ENCODE data around the gene ANKFY1.

The ANKFY1 gene

DNA sequence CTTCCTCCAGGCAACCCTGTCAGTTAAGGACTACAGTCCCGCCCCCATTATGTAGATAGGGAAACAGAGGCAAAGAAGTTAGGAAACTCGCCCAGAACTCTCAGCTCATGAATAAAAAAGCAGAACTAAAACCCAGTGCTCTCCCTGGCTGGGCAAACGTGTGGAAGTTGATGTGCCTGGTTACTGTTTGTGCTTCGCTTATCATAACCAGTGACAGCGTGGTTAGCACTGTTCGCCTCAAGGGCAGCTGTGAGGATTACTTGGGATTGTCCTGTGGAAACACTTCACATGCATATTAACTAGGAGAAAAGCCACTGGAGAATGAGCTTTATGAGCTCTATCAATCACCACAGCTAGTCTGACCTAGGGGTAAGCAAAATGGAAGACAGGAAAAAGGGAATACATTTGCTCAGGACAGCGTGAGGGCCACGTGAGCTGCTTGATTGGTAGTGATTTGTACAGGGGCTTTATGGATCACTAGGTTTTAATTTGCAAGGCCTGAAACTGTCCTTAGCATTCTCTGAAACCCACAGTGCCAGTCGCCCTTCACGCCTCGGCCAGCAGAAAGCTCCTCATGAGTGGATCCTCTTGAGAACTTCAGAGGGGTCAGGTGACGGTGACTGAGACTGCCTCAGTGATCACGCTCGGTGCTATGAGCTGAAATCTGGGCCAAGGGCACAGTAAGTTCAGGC, 100.9 kb downstream of the ANKFY1 start:
- H3K4me3 ChIP-seq (ENCODE audit: low read length) = no peak overlapping the region
- DNase-seq (ENCODE audit: low read depth, low spot score) = no peak

DNA sequence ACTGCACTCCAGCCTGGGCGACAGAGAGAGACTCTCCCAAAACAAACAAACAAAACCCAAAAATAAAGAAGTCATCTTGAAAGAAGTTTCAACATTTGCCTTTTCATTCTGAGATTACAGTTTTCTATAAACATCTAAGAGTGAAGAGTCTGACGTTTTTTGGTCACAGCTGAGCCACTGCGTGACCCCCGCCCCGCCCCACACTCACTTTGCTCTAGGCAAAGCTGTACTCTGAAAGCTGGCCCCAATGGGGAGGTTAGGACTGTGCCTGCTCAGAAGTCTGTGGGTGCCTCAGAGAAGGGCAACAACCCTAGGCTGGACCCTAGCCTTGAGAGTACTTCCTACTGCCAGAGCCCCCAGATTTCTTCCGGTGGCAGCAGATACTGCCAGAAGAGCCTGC, 101.5 kb downstream of the ANKFY1 start:
- DNase-seq (ENCODE audit: low read depth, low spot score) = no peak
- no peak overlapping the region for H3K4me3 ChIP-seq (ENCODE audit: low read length)

DNA sequence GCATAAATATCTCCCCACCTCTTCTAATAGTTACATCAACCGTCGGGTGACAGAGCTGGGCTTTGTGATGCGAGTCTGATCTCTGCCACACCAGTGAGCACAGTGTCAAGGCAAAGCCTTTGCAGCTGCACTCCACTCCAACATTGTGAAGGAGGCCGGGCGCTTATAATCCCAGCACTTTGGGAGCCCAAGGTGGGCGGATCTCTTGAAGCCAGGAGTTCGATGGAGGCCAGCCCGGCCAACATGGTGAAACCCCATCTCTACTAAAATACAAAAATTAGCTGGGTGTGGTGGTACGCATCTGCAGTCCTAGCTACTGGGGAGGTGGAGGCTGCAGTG, 101.8 kb downstream of the ANKFY1 start:
- DNase-seq (ENCODE audit: low read depth, low spot score) = no peak
- H3K4me3 ChIP-seq (ENCODE audit: low read length) = no peak overlapping the region

GRCh38 chr17:4161192-4161966, 102.4 kb downstream of the ANKFY1 start:
- no peak for DNase-seq (ENCODE audit: low read depth, low spot score)
- no peak overlapping the region for H3K4me3 ChIP-seq (ENCODE audit: low read length)

DNA sequence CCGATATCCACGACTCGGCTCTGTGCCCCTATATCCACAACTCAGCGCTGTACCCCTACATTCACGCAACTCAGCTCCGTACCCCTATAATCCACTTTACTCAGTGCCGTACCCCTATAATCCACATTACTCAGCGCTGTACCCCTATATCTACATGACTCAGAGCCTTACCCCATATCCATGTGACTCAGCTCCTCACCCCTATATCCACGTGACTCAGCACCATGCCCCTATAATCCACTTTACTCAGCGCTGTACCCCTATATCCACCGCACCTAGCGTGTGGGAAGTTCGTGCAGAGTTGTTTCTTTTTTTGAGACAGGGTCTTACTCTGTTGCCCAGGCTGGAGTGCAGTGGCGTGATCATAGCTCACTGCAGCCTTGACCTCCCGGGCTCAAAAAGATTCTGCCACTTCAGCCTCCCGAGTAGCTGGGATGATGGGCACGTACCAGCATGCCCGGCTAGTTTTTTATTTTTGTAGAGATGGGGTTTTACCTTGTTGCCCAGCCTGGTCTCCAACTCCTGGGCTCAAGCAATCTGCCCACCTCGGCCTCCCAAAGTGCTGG, 103.4 kb downstream of the ANKFY1 start:
- no peak for DNase-seq (ENCODE audit: low read depth, low spot score)
- H3K4me3 ChIP-seq (ENCODE audit: low read length) = no peak overlapping the region

GRCh38 chr17:4159761-4160160, 104.0 kb downstream of the ANKFY1 start:
- H3K4me3 ChIP-seq (ENCODE audit: low read length) = no peak overlapping the region
- DNase-seq (ENCODE audit: low read depth, low spot score) = no peak

- H3K4me3 ChIP-seq (ENCODE audit: low read length) = no peak overlapping the region
- DNase-seq (ENCODE audit: low read depth, low spot score) = no peak
Observed at GRCh38 chr17:4157618-4158333, 106.0 kb downstream of the ANKFY1 start.

- no peak for DNase-seq (ENCODE audit: low read depth, low spot score)
- no peak overlapping the region for H3K4me3 ChIP-seq (ENCODE audit: low read length)
Observed at GRCh38 chr17:4156750-4157381, 106.9 kb downstream of the ANKFY1 start.

DNA sequence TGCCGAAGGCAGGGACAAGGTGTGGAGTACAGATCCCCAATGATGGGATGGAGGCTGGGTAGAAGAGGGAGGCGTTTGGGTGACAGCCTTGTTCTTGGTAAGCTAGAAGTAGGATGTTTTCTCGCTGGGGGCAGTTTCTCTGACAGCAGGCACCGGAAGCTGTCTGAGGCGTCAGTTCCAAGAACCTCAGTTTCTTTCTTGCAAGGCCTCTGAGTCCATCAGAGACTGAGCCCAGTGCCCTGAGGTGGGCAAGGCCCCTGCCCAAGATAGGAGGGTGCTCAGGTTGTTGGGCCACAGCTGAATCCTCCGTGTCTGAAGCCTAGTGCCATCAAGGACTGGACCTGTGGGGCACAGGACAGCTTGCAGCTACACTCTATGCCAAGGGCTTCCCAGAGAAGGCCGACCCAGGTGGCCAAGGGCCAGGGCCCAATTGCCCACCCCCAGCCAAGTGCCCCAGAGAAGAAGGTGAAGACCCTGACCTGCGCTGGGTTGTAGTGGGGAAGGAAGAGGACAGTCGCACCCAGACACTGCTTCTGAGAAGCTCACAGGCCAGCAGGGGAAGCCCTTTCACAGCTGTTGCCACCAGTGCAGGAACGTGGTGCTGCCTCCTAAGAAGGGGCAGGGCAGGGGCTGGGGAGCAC, 107.7 kb downstream of the ANKFY1 start:
- H3K4me3 ChIP-seq (ENCODE audit: low read length) = no peak overlapping the region
- no peak for DNase-seq (ENCODE audit: low read depth, low spot score)

DNA sequence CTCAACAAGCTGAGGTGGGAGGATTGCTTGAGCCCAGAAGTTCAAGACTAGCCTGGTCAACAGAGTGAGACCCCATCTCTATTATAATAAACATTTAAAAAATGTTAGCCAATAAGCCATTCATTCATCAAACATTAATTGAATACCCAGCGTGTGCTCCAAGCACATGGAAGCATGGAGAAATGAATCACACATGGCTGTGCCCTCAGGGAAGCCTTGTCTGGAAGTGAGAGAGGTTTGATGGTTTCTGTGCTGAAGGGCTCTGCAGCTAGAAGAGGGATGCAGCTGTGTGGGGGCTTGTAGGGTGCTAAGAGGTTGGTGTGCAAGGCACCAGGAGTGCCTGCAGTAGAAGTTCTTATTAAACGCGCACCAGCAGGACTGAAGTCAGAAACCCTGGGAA, 109.6 kb downstream of the ANKFY1 start:
- no peak overlapping the region for H3K4me3 ChIP-seq (ENCODE audit: low read length)
- no peak for DNase-seq (ENCODE audit: low read depth, low spot score)

- no peak for DNase-seq (ENCODE audit: low read depth, low spot score)
- no peak overlapping the region for H3K4me3 ChIP-seq (ENCODE audit: low read length)
Observed at GRCh38 chr17:4152471-4152870, 111.3 kb downstream of the ANKFY1 start.

DNA sequence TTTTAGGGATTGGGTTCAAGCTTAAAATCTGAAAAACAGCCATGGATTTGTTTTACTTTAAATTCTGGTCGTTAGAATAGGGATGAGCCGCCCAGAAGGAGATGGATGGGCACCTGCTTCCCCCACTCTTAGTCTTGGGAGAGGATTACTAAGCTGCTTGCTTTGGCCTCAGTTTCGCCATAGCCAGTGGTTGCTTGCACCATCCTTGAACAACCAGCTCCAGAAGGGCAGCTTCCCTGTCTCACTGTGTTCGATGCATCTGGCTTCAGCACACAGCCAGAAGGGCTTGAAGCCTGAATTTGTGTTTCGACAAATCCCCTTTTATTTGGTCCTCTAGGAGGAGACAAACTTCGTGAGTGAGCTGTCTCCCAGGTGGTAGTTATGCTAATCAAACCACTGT, 113.7 kb downstream of the ANKFY1 start:
- no peak overlapping the region for H3K4me3 ChIP-seq (ENCODE audit: low read length)
- no peak for DNase-seq (ENCODE audit: low read depth, low spot score)

- no peak overlapping the region for H3K4me3 ChIP-seq (ENCODE audit: low read length)
- DNase-seq (ENCODE audit: low read depth, low spot score) = no peak
Observed at GRCh38 chr17:4148611-4149308, 115.0 kb downstream of the ANKFY1 start.

DNA sequence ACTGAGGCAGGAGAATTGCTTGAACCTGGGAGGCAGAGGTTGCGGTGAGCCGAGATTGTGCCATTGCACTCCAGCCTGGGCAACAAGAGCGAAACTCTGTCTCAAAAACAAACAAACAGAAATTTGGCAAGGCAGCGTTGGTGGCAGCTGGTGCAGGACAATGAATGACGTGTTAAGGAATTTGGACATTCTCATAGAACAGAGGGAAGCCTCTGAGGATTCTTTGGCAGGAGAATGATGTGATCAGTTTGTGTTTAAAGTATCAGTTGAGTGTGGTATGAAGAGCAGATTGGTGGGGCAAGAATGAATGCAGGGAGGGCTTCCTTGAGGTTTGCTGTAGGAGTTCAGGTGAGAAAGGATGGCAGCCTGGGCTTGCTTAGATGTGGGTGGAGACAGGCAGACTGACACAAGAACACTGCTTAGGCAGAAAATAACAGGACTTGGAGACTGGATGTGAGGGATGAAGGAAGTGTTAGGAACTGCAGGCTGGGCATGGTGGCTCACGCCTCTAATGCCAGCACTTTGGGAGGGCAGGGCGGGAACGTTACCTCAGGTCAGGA, 115.9 kb downstream of the ANKFY1 start:
- no peak overlapping the region for H3K4me3 ChIP-seq (ENCODE audit: low read length)
- no peak for DNase-seq (ENCODE audit: low read depth, low spot score)

GRCh38 chr17:4146641-4147040, 117.1 kb downstream of the ANKFY1 start:
- no peak overlapping the region for H3K4me3 ChIP-seq (ENCODE audit: low read length)

DNA sequence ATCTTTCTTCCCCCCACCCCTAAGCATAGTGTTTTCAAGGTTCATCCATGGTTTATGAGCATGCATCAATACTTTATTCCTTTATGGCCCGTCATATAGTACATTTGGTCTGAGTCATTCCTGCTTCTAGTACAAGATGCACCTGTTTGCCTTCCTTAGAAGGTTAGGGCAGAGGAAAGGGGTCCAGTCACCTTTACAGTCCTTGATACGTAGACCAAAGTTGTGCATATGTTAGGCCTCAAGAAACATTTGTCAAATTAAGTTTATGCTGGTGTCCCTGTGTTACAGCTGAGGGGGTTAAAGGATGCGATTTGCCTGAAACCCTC, 119.4 kb downstream of the ANKFY1 start:
- peak overlapping the region; percentile 90 for H3K4me3 ChIP-seq (ENCODE audit: low read length)

More at GRCh38 chr17:4146641-4147040, 117.1 kb downstream of the ANKFY1 start:
- no peak for DNase-seq (ENCODE audit: low read depth, low spot score)

GRCh38 chr17:4143563-4144421, 120.0 kb downstream of the ANKFY1 start:
- DNase-seq (ENCODE audit: low read depth, low spot score) = peak; percentile 90

More for the DNA sequence above, 119.4 kb downstream of the ANKFY1 start:
- no peak for DNase-seq (ENCODE audit: low read depth, low spot score)

More at GRCh38 chr17:4143563-4144421, 120.0 kb downstream of the ANKFY1 start:
- H3K4me3 ChIP-seq (ENCODE audit: low read length) = peak overlapping the region; percentile 90
